MCF 10A (cell line): Measurements from ENCODE around the gene ARMH3. TPM values are rescaled to one million over a fixed set of nuclear protein-coding genes. Genes with fewer than 3 reads are reported as not detected.
A peak's percentile ranks its signal among the peaks of the same experiment; 100 is the strongest.

Source experiments
- BruUV-seq: library from RNA; stranded (reverse); fragments of 400-500 nt; replicated peaks from 2 replicates; lab custom pipeline; 2021; lab: Mats Ljungman, UMichigan
- CTCF ChIA-PET: fragments of 300-600 bp; sonication (Branson Sonifier 250); formaldehyde crosslinking; extraction: SDS; loops from one replicate; lab custom pipeline; 2021; ENCODE audit warnings: antibody characterized with exemption, inconsistent platforms; lab: Yijun Ruan, JAX
- POLR2A ChIA-PET: fragments of 300-600, 350-650 bp; sonication (Branson Sonifier 250); formaldehyde crosslinking; extraction: SDS; loops from one replicate; lab custom pipeline; 2020; ENCODE audit warnings: antibody characterized with exemption, inconsistent platforms; lab: Yijun Ruan, JAX
- DNase-seq: peaks from one replicate; pipeline ENCODE4 v3.0.0-alpha.2; 2018; ENCODE audit not compliant: unreplicated experiment
- H3K27ac Mint-ChIP-seq: one replicate; pipeline ENCODE4 v1.8.0; 2022; ENCODE audit warnings: mild to moderate bottlenecking, low read depth, mixed read lengths; ENCODE audit not compliant: unreplicated experiment
- H3K27me3 Mint-ChIP-seq: one replicate; pipeline ENCODE4 v1.8.0; 2022; ENCODE audit warnings: mixed read lengths; ENCODE audit not compliant: insufficient read depth, unreplicated experiment
- H3K36me3 Mint-ChIP-seq: one replicate; pipeline ENCODE4 v1.8.0; 2022; ENCODE audit warnings: mild to moderate bottlenecking, moderate library complexity, mixed read lengths; ENCODE audit not compliant: insufficient read depth, unreplicated experiment
- H3K4me1 Mint-ChIP-seq: one replicate; pipeline ENCODE4 v1.8.0; 2022; ENCODE audit warnings: mixed read lengths; ENCODE audit not compliant: insufficient read depth, unreplicated experiment
- H3K4me3 Mint-ChIP-seq: one replicate; pipeline ENCODE4 v1.8.0; 2022; ENCODE audit warnings: mild to moderate bottlenecking, moderate library complexity, mixed read lengths; ENCODE audit not compliant: unreplicated experiment
- H3K9me3 Mint-ChIP-seq: one replicate; pipeline ENCODE4 v1.8.0; 2022; ENCODE audit warnings: mixed read lengths; ENCODE audit not compliant: unreplicated experiment
- CTCF ChIP-seq: fragments of 200-600 bp; IDR thresholded peaks from one replicate; pipeline ENCODE4 v1.8.0; 2022; ENCODE audit warnings: antibody characterized with exemption, mild to moderate bottlenecking; ENCODE audit not compliant: unreplicated experiment
- intact Hi-C: fragments of 100-400 bp; cut with micrococcal nuclease; formaldehyde crosslinking; loops from 2 replicates; pipeline ENCODE4 v1.14.1; 2022
- total RNA-seq: library from RNA; stranded (reverse); gene quantifications from 2 replicates; pipeline ENCODE4 v1.2.3, GENCODE V29; 2022

Gene ARMH3
- total RNA-seq, 1 experiment from 2014 or later, result 17.6 TPM

DNA sequence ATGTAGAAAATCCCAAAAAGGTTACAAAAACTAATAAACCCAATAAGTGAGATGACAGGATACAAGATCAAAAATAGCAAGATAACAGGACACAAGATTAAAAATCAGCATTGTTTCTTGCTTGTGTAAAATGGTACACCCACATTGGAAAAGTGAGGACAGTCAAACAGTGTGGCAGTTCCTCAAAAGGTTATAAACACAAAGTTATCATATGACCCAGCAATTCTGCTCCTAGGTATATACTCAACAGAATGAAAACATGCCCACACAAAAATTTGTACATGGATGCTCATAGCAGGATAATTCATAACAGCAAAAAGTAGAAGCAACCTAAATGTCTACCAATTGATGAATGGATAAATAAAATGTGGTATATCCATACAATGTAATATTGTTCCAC lies 105.8 kb downstream of the ARMH3 start:
- H3K27ac Mint-ChIP-seq, result no peak overlapping the region
- intact Hi-C loops, result no loop called here
- no peaks in the 10 kb centered on the region for H3K9me3 Mint-ChIP-seq
- H3K36me3 Mint-ChIP-seq, result peaks cover 28% of the 10 kb centered on the region
- no peaks in the 10 kb centered on the region for H3K27me3 Mint-ChIP-seq
- no peak for TF ChIP-seq CTCF
- H3K4me1 Mint-ChIP-seq, result no peaks in the 10 kb centered on the region
- no TSS peak for BruUV-seq
- ChIA-PET POLR2A (no interaction called here), CTCF (no interaction called here)
- no peak overlapping the region for H3K4me3 Mint-ChIP-seq
- DNase-seq, result no peak

- POLR2A ChIA-PET, result interaction anchor here (1.0 to 2.0 kb wide), 6 partner anchors 10 to 123 kb away, joined by 3 to 7 read pairs (median 4); partner anchors contain the start of genes ARMH3 and OGA
- Mint-ChIP-seq H3K27me3 (no peaks in the 10 kb centered on the region), H3K9me3 (no peaks in the 10 kb centered on the region), H3K36me3 (peaks cover 12% of the 10 kb centered on the region), H3K4me1 (peaks cover 40% of the 10 kb centered on the region), H3K4me3 (no peak overlapping the region), H3K27ac (no peak overlapping the region)
- CTCF ChIA-PET, result interaction anchor here (0.6 to 2.2 kb wide), 3 partner anchors 53 to 730 kb away, joined by 3 to 6 read pairs (median 4); no protein-coding TSS in a partner anchor
- intact Hi-C loops, result no loop called here
- no peak for TF ChIP-seq CTCF
- no TSS peak for BruUV-seq
- no peak for DNase-seq
Observed at GRCh38 chr10:101941871-101942270, 114.1 kb downstream of the ARMH3 start.

GRCh38 chr10:101940916-101941315 lies 115.1 kb downstream of the ARMH3 start:
- Mint-ChIP-seq H3K4me1 (peaks cover 40% of the 10 kb centered on the region), H3K36me3 (peaks cover 5% of the 10 kb centered on the region), H3K4me3 (no peak overlapping the region), H3K9me3 (no peaks in the 10 kb centered on the region), H3K27ac (peak overlapping the region; percentile 77), H3K27me3 (no peaks in the 10 kb centered on the region)
- CTCF ChIA-PET, result interaction anchor here (2.2 kb wide), 1 partner anchor 52 kb away, joined by 6 read pairs; no protein-coding TSS in a partner anchor
- DNase-seq, result peak; percentile 21
- no peak for TF ChIP-seq CTCF
- intact Hi-C loops, result no loop called here
- POLR2A ChIA-PET, result interaction anchor here (0.6 to 2.0 kb wide), 3 partner anchors 63 to 122 kb away, joined by 3 to 7 read pairs (median 4); partner anchors contain the start of gene OGA
- BruUV-seq, result no TSS peak

- intact Hi-C loops, result no loop called here
- DNase-seq, result peak; percentile 6
- ChIA-PET POLR2A (interaction anchor here (0.9 to 1.5 kb wide), 8 partner anchors 8 to 121 kb away, joined by 3 to 6 read pairs (median 3); no protein-coding TSS in a partner anchor), CTCF (interaction anchor here (1.5 to 2.2 kb wide), 3 partner anchors 16 to 68 kb away, joined by 3 to 6 read pairs (median 4); no protein-coding TSS in a partner anchor)
- no peaks in the 10 kb centered on the region for H3K9me3 Mint-ChIP-seq
- TSS peak; percentile 94 for BruUV-seq
- no peak overlapping the region for H3K4me3 Mint-ChIP-seq
- peak overlapping the region; percentile 77 for H3K27ac Mint-ChIP-seq
- peaks cover 40% of the 10 kb centered on the region for H3K4me1 Mint-ChIP-seq
- H3K27me3 Mint-ChIP-seq, result no peaks in the 10 kb centered on the region
- TF ChIP-seq CTCF, result no peak
- peaks cover 5% of the 10 kb centered on the region for H3K36me3 Mint-ChIP-seq
Observed at GRCh38 chr10:101939729-101940128, 116.2 kb downstream of the ARMH3 start.
